HL-60 (cell line): Measurements from ENCODE around the gene C4orf54.

Experiments
- CTCF ChIP-seq: IDR thresholded peaks from one replicate; pipeline ENCODE4 v1.5.1; 2011; ENCODE audit warnings: low read length, control low read depth, inconsistent platforms; ENCODE audit not compliant: insufficient read depth
- GABPA ChIP-seq: IDR thresholded peaks from 2 replicates; pipeline ENCODE4 v1.6.1; 2012; ENCODE audit warnings: low read depth
- POLR2AphosphoS5 ChIP-seq: IDR thresholded peaks from 2 replicates; pipeline ENCODE4 v1.6.1; 2012; ENCODE audit warnings: low read depth
- REST ChIP-seq: IDR thresholded peaks from 2 replicates; pipeline ENCODE4 v1.6.1; 2012; ENCODE audit warnings: low read depth; ENCODE audit not compliant: insufficient replicate concordance
- SPI1 ChIP-seq: IDR thresholded peaks from 2 replicates; pipeline ENCODE4 v1.6.1; 2012; ENCODE audit warnings: low read depth, mild to moderate bottlenecking, borderline replicate concordance

- no peak for TF ChIP-seq REST
- TF ChIP-seq POLR2AphosphoS5, result no peak
- no peak for TF ChIP-seq GABPA
- TF ChIP-seq CTCF, result no peak
- no peak for TF ChIP-seq SPI1
Measured at GRCh38 chr4:99661907-99662306, 4.3 kb upstream of the C4orf54 start.
